Measurements from ENCODE around the gene PIERCE2. TPM values are rescaled to one million over a fixed set of nuclear protein-coding genes. Genes with fewer than 3 reads are reported as not detected.
"Not testable (repeated sequence)": the region's sequence is repeated elsewhere in the genome, so short reads cannot be mapped to it uniquely, and the experiment has no call there.

PIERCE2 gene
- polyA plus RNA-seq, 10 donors: 1.0 to 2.0 (median 1.2) TPM

- no peak for DNase-seq
Measured at GRCh38 chr15:55422089-55422488, 13.8 kb downstream of the PIERCE2 start.

GRCh38 chr15:55434989-55435825 is 26.9 kb downstream of the PIERCE2 start:
- peak; percentile 27 to 63 (median 37) for DNase-seq

GRCh38 chr15:55443141-55443540 is 34.8 kb downstream of the PIERCE2 start:
- DNase-seq: not testable (repeated sequence)

- DNase-seq: not testable (repeated sequence)
Measured at GRCh38 chr15:55445936-55446335, 37.6 kb downstream of the PIERCE2 start.

- DNase-seq: not testable (repeated sequence)
Measured at GRCh38 chr15:55446379-55447029, 38.2 kb downstream of the PIERCE2 start.

- DNase-seq: not testable (repeated sequence)
Measured at GRCh38 chr15:55447030-55447394, 38.7 kb downstream of the PIERCE2 start.

GRCh38 chr15:55457401-55458022 is 49.2 kb downstream of the PIERCE2 start:
- no peak for DNase-seq

GRCh38 chr15:55461447-55461846 is 53.2 kb downstream of the PIERCE2 start:
- no peak for DNase-seq

- no peak for DNase-seq
Measured at GRCh38 chr15:55468321-55468720, 60.0 kb downstream of the PIERCE2 start.

Other genes with a start within 250 kb of the PIERCE2 start
- gene RSL24D1, start 211.6 kb upstream of the PIERCE2 start, polyA plus RNA-seq (ENCODE audit: insufficient read length in 10 of 10): 100 to 1,000 TPM in 5 of 10 donors, 10 to 100 TPM in 5; 87.1 to 114 (median 98.8) TPM
- gene RAB27A, start 118.7 kb upstream of the PIERCE2 start, polyA plus RNA-seq (ENCODE audit: insufficient read length in 10 of 10): 10 to 100 TPM in 1 of 10 donors, 1 to 10 TPM in 9; 6.3 to 10.3 (median 7.3) TPM
- 10 to 100 TPM in 9 of 10 donors, 1 to 10 TPM in 1; 9.7 to 14.2 (median 13.1) TPM for gene PIGBOS1, start 89.4 kb upstream of the PIERCE2 start, polyA plus RNA-seq (ENCODE audit: insufficient read length in 10 of 10)
- 1 to 10 TPM; 4.6 to 8.8 (median 7.0) TPM for gene PIGB, start 89.3 kb upstream of the PIERCE2 start, polyA plus RNA-seq (ENCODE audit: insufficient read length in 10 of 10)
- 10 to 100 TPM; 24.4 to 40.6 (median 31.6) TPM for gene CCPG1, start 136 bp upstream of the PIERCE2 start, polyA plus RNA-seq (ENCODE audit: insufficient read length in 10 of 10)
- 1 to 10 TPM; 1.6 to 3.2 (median 2.7) TPM for gene DNAAF4, start 99.7 kb downstream of the PIERCE2 start, polyA plus RNA-seq (ENCODE audit: insufficient read length in 10 of 10)
- gene PYGO1, start 179.8 kb downstream of the PIERCE2 start, polyA plus RNA-seq (ENCODE audit: insufficient read length in 10 of 10): 10 to 100 TPM in 5 of 10 donors, 1 to 10 TPM in 5; 8.2 to 12.8 (median 10.1) TPM

Measured in muscle of back (tissue), 11 donors.